GM15510 (cell line): ENCODE measurements around the gene VSIG2.

Experiments
- POLR2A ChIP-seq: IDR thresholded peaks from 3 replicates; pipeline ENCODE4 v1.6.1; 2011; ENCODE audit warnings: borderline replicate concordance; ENCODE audit not compliant: insufficient read length; ENCODE audit errors: extremely low read depth

Gene VSIG2

DNA sequence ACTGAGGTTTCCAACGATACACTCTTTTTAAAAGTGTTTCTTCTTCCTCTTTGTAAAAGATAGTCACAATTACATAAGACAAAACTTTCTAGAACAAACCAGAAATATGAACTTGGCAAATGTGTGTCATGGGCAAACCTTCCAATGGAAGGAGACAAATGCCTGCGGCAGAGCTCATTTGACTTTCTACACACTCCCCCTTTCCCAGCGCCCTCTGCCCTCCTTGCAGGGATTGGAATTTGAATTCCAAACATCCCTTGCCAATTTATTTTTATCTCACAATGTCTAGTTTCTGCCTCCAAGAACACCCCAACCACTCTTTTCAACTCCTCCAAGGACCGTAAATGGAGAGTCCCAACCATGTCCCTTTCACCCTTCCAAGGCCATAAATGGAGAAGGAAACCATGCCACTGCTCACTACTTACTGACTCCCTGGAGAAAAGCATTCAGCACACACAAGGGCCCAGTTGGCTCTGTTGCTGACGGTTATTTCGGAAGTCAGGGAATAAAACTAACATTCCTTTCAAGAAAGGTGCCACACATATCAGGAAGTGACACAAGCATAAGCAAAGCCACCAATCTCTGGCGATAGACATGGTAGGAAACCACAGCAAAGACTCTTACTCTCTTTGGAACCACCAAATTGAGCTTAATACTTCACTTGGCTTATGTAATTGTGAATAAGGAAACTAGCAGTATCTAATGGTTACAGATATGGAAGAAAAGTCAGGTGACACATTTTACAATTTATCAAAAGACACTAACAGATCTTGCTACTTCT is 25.0 kb upstream of the VSIG2 start:
- TF ChIP-seq POLR2A, result no peak

DNA sequence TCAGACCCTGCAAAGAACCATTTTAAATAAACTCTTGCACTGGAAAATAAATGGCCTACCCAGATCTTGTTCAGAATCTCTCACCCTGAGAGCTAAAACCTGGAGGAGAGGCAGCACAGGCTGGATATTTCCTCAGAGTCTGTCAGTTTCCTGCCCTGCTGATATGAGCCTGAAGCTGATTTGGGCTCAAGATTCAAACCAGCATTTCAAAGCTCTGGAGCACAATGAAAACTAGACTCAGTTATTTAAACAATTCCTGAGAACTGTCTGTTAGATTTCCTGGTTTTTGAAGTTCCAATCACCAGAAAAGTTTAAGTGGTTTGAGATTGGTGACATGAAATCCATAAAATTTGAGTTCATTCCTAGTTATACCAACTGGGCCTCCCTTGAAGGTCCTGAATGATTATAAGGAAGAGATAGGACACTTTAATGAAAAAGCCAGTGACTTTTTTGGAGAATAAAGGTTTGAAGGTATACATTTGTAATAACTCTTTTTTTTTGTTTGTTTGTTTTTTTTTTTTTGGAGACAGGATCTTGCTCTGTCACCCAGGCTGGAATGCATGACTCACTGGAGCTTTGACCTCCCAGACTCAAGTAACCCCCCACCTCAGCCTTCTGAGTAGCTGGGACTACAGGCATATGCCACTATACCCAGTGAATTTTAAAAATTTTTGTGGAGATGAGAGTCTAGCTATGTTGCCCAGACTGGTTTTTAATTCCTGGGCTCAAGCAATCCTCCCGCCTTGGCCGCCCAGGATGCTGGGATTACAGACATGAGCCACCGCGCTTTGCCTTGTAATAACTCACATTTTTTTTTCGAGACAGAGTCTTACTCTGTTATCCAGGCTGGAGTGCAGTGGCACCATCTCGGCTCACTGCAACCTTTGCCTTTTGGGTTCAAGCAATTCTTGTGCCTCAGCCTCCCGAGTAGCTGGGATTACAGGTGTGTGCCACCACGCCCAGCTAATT is 18.0 kb upstream of the VSIG2 start:
- no peak for TF ChIP-seq POLR2A

DNA sequence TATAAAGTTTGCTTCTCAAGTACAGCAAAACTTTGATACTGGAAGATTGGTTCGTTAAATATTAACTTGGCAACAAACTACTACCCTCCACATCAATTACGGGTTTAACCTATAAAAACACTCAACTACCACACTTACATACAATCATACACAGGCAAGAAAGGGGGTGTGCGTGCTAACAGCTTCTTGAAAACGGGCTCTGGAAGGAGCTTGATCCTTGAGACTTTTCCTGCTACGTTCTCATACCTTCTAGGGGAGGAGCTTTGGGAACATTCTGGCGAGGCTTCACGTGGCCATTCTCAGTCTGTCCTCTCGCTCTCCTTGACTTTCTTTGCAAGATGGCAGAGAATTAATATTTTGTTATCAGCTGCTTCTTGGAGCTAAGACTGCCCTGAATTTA is 16.9 kb upstream of the VSIG2 start:
- no peak for TF ChIP-seq POLR2A

DNA sequence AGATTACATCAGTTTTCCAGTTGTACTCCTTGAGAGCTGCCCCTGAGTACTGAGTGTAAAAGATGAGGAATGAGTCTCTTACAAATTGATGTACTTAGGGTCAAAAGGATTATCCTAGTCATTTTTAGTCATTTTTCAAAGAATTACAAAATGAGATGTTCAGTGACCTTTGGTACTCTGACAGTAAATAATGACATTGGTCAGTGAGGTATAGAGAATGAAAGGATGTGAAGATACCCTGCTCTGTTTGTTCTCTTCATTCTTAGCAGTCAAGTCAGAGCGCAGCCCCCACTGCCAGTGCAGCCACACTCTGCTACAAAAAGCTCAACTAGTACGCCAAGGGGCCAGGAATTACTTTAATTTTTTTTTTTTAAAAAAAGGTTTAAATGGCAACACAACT is 14.1 kb upstream of the VSIG2 start:
- no peak for TF ChIP-seq POLR2A

DNA sequence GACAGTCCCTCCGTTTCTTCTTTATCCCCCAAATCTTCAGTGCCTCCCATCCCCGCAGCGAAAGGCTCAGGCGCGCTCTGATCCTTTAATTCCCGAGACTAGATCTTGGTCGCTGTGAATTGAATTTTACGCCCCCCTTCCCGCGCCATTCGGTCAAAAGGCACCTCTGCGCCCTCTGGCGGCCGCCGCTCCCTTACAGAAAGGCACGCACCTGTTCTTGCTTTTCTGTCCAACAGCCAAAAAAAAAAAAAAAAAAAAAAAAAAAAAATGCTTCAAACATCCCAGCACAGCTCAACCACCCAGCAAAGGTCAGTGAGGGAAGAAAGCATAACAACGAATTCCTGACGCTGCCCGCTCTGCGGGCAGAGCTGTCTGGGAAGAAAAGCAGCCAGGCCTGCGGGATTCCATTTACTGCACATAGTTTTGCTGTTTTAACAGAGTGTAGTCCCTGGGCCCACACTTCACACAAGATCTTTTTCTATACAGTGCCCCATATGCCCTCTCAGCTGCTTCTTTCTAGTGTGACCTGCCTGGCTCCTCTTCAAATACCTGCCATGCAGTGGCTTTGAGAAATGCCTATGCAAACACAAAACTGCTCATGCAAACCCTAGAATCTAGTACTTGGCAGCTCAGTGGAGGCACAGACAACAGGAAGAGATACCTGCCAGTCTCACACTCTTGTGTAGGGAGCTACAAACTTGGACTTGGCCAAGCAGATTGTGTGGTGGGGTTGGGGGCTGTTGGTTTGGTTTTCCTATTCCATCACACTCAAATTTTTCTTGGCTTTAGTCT is 11.3 kb upstream of the VSIG2 start:
- no peak for TF ChIP-seq POLR2A

DNA sequence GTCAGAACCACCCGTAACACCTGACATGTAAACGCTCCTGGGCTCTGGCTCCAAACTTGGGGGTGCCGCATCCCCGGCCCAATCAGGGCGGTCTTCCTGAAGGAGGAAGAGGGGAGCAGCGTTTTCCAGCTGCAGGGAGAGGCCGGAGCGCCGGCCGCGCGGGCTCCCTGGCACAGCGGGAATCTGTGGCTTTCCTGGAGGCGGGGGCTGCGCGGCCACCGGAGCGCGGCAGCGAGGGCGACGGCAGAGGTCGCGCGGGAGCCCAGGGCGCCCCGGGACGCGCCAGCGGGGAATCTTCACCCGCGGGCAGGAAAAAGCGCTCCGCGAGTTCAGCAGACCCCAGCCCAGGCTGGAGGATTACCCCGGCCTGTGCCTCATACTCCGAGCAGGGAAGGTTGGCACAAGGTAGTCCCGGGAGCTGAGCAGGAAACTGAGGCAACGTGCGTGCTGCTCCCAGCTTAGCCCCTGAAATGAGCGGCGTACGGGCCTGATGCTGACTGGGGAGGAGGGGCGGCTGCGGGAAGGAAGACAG is 10.6 kb upstream of the VSIG2 start:
- TF ChIP-seq POLR2A, result no peak

DNA sequence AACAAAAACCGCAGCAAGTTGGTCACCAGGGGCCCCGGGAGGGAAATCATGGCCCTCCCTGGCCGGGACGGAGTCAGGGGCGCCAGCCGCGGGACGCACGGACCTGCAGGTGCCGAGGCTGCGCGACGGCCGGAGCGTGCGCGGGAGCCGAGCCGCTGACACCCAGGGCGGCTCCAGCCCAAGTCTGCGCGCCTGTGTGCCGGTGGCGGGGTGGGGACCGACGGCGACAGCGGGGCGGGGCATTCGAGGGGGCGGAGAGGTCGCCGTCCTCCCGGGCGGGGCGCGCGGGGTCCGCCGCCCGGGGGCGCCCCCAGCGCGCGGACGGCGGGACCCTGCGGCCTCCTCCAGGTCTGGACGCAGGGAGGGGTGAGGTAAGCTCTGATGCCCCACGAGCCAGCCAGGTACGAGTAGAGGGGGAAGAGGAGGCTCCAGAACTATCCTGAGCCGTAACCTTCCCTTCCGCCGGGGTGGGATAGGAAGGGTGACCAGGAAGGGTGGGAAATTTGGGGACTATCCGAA is 10.1 kb upstream of the VSIG2 start, which contains the start of gene ESAM:
ESAM (minus strand) TSS at position 186 of the 519 bp plus-strand sequence; CDS start at position 50, 136 bp downstream.
- peak; percentile 86 for TF ChIP-seq POLR2A

DNA sequence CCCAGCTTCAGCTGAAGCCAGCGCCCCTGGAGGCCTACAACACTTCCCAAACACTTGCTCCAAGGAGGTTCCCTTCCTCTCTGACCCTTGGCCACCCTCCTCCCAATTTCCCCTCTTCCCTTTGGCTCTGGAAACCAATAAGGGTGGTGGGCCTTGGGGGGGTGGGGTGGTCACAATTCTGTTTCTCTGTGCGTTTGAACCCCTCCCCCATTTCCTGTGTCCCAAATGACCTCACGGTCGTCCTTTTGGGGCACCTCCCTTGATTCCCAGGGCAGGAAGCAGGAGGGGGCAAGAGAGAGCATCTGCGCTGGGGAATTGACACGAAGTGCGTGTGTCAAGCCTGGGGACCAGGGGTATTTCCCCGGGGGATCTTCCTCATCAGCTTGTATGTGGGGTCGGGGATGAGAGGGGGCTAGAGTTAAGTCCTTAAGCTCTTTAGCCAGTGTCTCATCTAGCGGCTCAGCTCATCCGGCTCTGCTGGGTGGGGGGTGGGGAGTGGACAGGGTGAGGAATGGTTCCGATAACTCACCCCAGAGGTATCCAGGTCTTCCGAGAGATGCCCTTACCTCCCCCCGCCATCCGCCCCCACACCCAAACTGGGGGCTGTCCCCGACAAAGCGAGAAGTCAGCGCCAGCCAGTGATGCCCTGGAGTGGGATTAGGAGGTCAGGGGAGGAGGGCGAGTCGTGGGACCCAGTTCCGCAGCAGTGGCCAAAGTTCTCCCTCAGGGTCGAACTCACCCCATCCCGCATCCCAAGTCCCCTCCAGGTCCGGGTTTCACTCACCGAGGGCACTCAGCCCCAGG is 9.4 kb upstream of the VSIG2 start:
- TF ChIP-seq POLR2A, result no peak

DNA sequence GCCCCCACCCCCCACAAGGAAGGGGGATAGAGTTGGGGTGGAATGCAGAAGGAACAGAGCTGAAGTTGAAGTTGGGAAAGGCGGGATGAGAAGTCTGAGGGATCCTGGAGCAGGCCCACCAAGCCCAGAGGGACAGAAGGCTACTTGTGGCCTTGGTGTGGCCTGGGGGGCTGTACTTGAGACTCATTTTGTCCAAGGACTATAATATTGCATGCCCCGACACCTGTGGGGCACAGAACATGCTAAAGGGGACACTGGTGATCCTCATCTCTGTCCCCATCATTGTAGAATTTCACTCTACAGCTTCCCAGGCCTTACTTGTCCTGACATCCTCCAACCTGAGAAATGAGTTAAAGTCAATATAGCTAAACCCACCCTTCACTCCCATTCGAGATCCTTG is 8.8 kb upstream of the VSIG2 start:
- no peak for TF ChIP-seq POLR2A

DNA sequence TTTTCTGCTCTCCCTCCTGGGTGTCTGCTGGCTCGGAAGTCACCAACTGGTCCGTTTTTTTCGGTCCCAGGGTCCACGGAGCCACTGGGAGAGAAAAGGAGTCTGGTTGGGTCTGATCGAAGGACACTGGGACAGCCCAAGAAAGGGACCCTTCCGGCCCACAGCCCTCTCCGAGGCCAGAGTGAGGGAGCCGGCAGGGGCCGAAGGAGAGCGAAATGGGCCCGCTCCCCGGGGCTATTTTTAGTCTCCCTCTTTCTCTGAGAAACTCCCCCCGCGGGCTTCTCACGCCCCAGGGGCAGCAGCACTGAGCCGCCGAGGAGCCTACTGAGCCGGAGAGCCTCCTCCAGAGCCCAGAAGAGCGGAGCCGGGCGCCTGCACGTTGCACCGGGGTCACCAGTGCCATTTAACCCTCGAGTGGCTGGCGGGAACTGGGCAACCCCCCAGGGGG is 8.2 kb upstream of the VSIG2 start:
- TF ChIP-seq POLR2A, result peak; percentile 26

DNA sequence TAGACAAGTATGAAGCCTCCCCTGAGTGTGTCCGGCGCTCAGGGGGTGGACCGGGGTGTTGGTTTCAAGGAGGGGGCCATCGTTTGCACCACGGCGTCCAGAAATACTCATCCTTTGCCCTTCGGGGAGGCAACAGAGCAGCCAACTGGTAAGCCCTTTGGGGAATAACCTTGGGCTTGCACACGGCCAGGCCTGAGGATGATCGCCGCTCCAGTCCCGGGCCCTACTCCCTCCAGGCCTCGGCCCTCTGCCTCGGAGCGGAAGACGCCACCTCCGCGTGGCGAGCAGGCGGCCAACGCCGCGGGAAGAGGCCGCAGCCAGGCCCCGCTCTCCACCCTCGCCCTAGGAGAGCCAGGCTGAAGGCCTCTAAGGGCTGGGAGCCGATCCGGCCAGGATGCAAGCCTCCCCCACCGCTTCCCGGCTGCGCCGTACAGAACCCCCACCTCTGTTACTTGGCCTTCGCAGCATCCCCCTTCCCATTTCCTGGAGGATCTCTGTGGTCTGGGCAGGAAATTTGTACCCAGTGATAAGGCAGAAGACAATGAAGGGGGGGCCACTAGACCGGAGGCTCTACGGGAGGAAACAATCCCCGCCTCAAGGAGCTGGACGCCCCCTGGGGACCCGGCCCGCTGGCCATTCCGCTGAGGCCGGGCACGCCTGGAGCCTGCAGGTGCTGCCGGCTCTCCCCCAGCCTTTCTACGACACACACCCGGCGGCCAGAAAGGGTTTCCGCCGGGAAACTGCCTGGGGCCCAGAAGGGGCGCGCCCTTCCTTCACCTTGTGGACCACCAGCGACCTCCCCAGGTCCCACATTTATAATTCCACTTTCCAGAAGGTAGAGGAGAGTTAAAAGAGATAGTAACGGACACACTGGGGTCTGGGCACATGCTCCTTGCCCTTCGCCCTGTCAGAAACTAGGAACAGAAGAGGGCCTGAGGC is 7.5 kb upstream of the VSIG2 start:
- TF ChIP-seq POLR2A, result no peak
